HepG2 (cell line): ENCODE data around the gene CD300A. TPM values are rescaled to one million over a fixed set of nuclear protein-coding genes. Genes with fewer than 3 reads are reported as not detected.

ENCODE experiments used
- ARID2 ChIP-seq: sonication (generic); formaldehyde crosslinking; IDR thresholded peaks from 2 replicates; pipeline ENCODE4 v1.8.1; 2022; ENCODE audit warnings: mild to moderate bottlenecking, missing genetic modification reagents, borderline replicate concordance
- ATF1 ChIP-seq: IDR thresholded peaks from 2 replicates; pipeline ENCODE4 v1.6.1; 2016; ENCODE audit warnings: mild to moderate bottlenecking, control low read depth
- FOXJ3 ChIP-seq: sonication (generic); formaldehyde crosslinking; IDR thresholded peaks from 2 replicates; pipeline ENCODE4 v1.4.0; 2020; ENCODE audit warnings: missing genetic modification reagents, mild to moderate bottlenecking, borderline replicate concordance
- MXD1 ChIP-seq: sonication (generic); formaldehyde crosslinking; IDR thresholded peaks from 2 replicates; pipeline ENCODE4 v1.4.0; 2020; ENCODE audit warnings: mild to moderate bottlenecking, missing genetic modification reagents
- NFIC ChIP-seq: IDR thresholded peaks from 2 replicates; pipeline ENCODE4 v1.6.1; 2012; ENCODE audit warnings: mild to moderate bottlenecking, low read length, inconsistent platforms
- NRL ChIP-seq: sonication (generic); formaldehyde crosslinking; IDR thresholded peaks from 2 replicates; pipeline ENCODE4 v1.5.0; 2020; ENCODE audit warnings: missing genetic modification reagents, mild to moderate bottlenecking, moderate library complexity, borderline replicate concordance
- YY1 ChIP-seq: IDR thresholded peaks from 2 replicates; pipeline ENCODE4 v1.6.1; 2011; ENCODE audit warnings: low read length, low read depth, moderate library complexity, mild to moderate bottlenecking; ENCODE audit not compliant: insufficient read depth, insufficient replicate concordance
- ZNF343 ChIP-seq: sonication (generic); formaldehyde crosslinking; IDR thresholded peaks from 2 replicates; pipeline ENCODE4 v1.4.0; 2020; ENCODE audit warnings: mild to moderate bottlenecking, missing genetic modification reagents
- ZNF407 ChIP-seq: sonication (generic); formaldehyde crosslinking; IDR thresholded peaks from one replicate; pipeline ENCODE4 v1.5.1; 2020; ENCODE audit warnings: mild to moderate bottlenecking, missing genetic modification reagents; ENCODE audit errors: not compliant biosample characterization
- ZNF510 ChIP-seq: sonication (generic); formaldehyde crosslinking; IDR thresholded peaks from 2 replicates; pipeline ENCODE4 v1.4.0; 2020; ENCODE audit warnings: low read depth, mild to moderate bottlenecking, missing genetic modification reagents
- ZNF570 ChIP-seq: sonication (generic); formaldehyde crosslinking; IDR thresholded peaks from 2 replicates; pipeline ENCODE4 v1.4.0; 2020; ENCODE audit warnings: mild to moderate bottlenecking, missing genetic modification reagents, borderline replicate concordance
- ZNF746 ChIP-seq: sonication (generic); formaldehyde crosslinking; IDR thresholded peaks from 2 replicates; pipeline ENCODE4 v1.8.0; 2022; ENCODE audit warnings: mild to moderate bottlenecking, missing genetic modification reagents
- polyA plus RNA-seq, 8 experiments: library from polyadenylated mRNA; depleted of rRNA in 3 of 8; stranded (reverse) in 7 of 8; unstranded in 1 of 8; fragments of >200 nt; fragmentation: Illumina TruSeq in 4 of 8; extraction: Trizol in 4 of 8; gene quantifications; 2 replicates each; pipeline versions ENCODE4 v1.2.1 to v1.2.3, GENCODE V29; 2011 to 2016; ENCODE audit warnings: low read depth in 4 of 8, missing spikeins in 1 of 8, mixed read lengths in 1 of 8; ENCODE audit not compliant: insufficient read depth in 1 of 8
- total RNA-seq, 5 experiments: library from RNA; depleted of rRNA; stranded (reverse); fragments of >200 nt; fragmentation: Illumina TruSeq; extraction: Trizol; gene quantifications; 2 replicates each; pipeline ENCODE4 v1.2.3, GENCODE V29; 2016; ENCODE audit warnings: low read depth in 1 of 5
- TF ChIP-seq, protein P1 (sequence below): sonication (generic); formaldehyde crosslinking; IDR thresholded peaks from 2 replicates; pipeline ENCODE4 v1.4.0; 2020; ENCODE audit warnings: missing genetic modification reagents
- TF ChIP-seq, protein P2 (sequence below): sonication (generic); formaldehyde crosslinking; IDR thresholded peaks from 2 replicates; pipeline ENCODE4 v1.5.0; 2020; ENCODE audit warnings: missing genetic modification reagents, mild to moderate bottlenecking, borderline replicate concordance

The CD300A gene
- total and polyA plus RNA-seq, 2 of the 13 experiments (the other 11 are each of a cell fraction or from before 2014, with no cell fraction given), result not detected

GRCh38 chr17:74431568-74432423, 34.6 kb upstream of the CD300A start, which contains the start of gene GPRC5C (continued):
- TF ChIP-seq MXD1 (CRISPR knock-in tag) (peak; percentile 95), NFIC (no peak), ARID2 (peak; percentile 91; the same call in 1 of the 2 replicates), ZNF510 (CRISPR knock-in tag) (0 out of 2 replicates have a peak, but pooled peaks have one; percentile 27), ZNF407 (peak; percentile 94), YY1 (peak; percentile 53), ZNF343 (CRISPR knock-in tag) (0 out of 2 replicates have a peak, but pooled peaks have one; percentile 54), ATF1 (CRISPR knock-in tag) (no peak), NRL (CRISPR knock-in tag) (no peak), FOXJ3 (CRISPR knock-in tag) (peak; percentile 54; the same call in 1 of the 2 replicates), ZNF746 (CRISPR knock-in tag) (peak; percentile 61), ZNF570 (CRISPR knock-in tag) (peak; percentile 81; the same call in 1 of the 2 replicates)
- TF ChIP-seq, protein P1, sequence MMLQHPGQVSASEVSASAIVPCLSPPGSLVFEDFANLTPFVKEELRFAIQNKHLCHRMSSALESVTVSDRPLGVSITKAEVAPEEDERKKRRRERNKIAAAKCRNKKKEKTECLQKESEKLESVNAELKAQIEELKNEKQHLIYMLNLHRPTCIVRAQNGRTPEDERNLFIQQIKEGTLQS, result no peak
- TF ChIP-seq, protein P2, sequence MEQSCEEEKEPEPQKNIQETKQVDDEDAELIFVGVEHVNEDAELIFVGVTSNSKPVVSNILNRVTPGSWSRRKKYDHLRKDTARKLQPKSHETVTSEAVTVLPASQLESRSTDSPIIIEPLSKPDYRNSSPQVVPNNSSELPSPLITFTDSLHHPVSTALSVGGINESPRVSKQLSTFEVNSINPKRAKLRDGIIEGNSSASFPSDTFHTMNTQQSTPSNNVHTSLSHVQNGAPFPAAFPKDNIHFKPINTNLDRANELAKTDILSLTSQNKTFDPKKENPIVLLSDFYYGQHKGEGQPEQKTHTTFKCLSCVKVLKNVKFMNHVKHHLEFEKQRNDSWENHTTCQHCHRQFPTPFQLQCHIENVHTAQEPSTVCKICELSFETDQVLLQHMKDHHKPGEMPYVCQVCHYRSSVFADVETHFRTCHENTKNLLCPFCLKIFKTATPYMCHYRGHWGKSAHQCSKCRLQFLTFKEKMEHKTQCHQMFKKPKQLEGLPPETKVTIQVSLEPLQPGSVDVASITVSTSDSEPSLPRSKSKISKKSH (CRISPR knock-in tag), result peak; percentile 91
